ENCODE data around the gene ETS2.

GRCh38 chr21:38858812-38859205, 53.1 kb downstream of the ETS2 start:
- TF ChIP-seq CTCF (IDR thresholded peaks at IDR 0.05) (no peak), POLR2A (IDR thresholded peaks at IDR 0.05) (no peak)
